DND-41 (cell line): ENCODE results near the gene HOOK2.

Source experiments
- CTCF ChIP-seq: IDR thresholded peaks from 2 replicates; pipeline ENCODE4 v1.5.1; 2012; ENCODE audit warnings: borderline replicate concordance, low read length, moderate library complexity, mild to moderate bottlenecking; ENCODE audit not compliant: poor library complexity, severe bottlenecking; ENCODE audit errors: extremely low read depth
- EZH2 ChIP-seq: IDR thresholded peaks from 3 replicates; pipeline ENCODE4 v1.6.1; 2012; ENCODE audit warnings: borderline replicate concordance, low read depth, mild to moderate bottlenecking, moderate library complexity, low read length, inconsistent platforms; ENCODE audit not compliant: severe bottlenecking

- TF ChIP-seq CTCF, result no peak
- TF ChIP-seq EZH2, result no peak
Measured at GRCh38 chr19:12788042-12788681, 12.8 kb upstream of the HOOK2 start.
